ENCODE measurements around the gene TPRN.

The TPRN gene

GRCh38 chr9:137212520-137212919 lies 12.0 kb upstream of the TPRN start:
- no peak for DNase-seq (ENCODE audit: low spot score)

DNA sequence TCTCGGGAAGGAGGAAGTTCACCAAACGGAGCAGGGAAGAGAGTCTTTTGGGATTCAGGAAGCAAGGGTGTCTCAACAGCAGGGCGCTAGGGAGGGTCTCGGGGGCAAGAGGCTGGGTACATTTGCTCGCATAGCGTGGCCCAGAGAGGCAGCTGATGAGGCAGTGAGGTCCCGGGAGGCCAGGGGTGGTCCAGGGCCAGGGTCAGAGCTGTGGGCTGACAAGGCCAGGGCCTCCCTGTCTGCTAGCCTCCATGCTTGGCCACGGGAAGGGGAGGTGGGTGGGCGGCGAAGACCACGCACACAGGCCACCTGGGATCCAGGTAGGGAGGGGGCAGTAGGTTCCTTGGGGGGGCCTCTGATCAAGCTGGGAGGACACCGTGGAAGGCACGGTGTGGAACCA lies 11.0 kb upstream of the TPRN start:
- DNase-seq (ENCODE audit: low spot score): no peak

DNA sequence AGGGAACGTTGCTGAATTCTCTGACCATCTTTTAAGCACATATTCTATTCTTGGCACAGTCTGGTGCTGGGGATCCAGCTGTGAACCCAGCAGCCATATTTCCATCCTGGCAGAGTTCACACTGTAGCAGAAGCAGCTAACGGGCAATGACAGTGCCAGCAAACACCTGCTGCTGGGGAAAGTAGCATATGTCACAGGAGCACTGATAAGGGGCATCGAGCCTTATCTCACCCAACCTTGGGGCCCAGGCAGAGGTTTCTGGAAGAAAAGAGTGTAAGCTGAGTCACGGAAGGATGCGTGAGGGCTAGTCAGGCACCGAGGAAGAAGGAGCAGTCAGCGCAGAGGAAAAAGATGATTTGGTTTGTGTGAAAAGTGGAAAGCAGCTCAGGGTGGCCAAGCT lies 6.1 kb upstream of the TPRN start:
- DNase-seq (ENCODE audit: low spot score): no peak

DNA sequence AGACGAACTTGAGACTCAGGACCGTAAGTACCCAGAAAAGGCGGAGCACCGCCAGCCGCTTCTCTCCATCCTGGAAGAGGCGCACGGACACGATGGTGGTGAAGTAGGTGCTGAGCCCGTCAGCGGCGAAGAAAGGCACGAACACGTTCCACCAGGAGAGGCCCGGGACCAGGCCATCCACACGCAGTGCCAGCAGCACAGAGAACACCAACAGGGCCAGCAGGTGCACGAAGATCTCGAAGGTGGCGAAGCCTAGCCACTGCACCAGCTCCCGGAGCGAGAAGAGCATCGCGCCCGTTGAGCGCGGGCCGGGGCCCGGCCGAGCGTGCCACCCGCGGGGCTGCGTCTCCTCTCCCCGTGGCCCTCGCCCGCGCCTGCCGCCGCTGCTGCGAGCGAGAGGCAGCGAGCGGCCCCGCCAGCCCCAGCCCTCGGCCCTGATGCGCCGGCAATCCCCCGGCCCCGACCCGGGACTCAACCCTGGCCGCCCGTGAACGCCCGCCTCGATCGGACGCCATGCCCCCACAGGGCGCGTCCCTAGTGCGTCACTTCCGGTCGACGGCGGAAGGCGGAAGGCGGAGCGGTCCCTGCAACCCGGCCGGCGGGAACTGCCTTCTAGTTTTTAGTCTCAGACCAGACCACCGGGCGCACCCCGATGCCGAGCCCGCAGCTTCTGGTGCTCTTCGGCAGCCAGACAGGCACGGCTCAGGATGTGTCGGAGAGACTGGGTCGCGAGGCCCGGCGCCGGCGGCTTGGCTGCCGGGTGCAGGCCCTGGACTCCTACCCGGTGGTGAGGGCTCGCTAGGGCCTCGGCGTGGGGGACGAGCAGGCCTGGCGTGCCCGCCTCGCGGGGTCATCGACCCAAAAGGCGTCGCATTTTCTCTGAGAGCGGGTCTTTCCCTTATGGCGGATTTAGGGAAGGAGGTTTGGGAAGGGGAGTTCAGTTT lies 4.9 kb upstream of the TPRN start, which contains the start of the genes NDOR1 and TMEM203:
Gene NDOR1, plus strand, starts transcription at position 575 of the 944 bp plus-strand sequence. Its CDS starts 78 bp downstream, at position 653.
Gene TMEM203, minus strand, starts transcription at position 523 of the 944 bp plus-strand sequence. Its CDS starts 234 bp downstream, at position 289.
- DNase-seq (ENCODE audit: low spot score): peak; percentile 84

- no peak for DNase-seq (ENCODE audit: low spot score)
These were observed 4.2 kb upstream of the TPRN start for GRCh38 chr9:137204731-137205125.

- no peak for DNase-seq (ENCODE audit: low spot score)
These were observed 2.4 kb upstream of the TPRN start for GRCh38 chr9:137202966-137203365.

GRCh38 chr9:137201205-137201868 lies 796 bp upstream of the TPRN start:
- DNase-seq (ENCODE audit: low spot score): no peak

DNA sequence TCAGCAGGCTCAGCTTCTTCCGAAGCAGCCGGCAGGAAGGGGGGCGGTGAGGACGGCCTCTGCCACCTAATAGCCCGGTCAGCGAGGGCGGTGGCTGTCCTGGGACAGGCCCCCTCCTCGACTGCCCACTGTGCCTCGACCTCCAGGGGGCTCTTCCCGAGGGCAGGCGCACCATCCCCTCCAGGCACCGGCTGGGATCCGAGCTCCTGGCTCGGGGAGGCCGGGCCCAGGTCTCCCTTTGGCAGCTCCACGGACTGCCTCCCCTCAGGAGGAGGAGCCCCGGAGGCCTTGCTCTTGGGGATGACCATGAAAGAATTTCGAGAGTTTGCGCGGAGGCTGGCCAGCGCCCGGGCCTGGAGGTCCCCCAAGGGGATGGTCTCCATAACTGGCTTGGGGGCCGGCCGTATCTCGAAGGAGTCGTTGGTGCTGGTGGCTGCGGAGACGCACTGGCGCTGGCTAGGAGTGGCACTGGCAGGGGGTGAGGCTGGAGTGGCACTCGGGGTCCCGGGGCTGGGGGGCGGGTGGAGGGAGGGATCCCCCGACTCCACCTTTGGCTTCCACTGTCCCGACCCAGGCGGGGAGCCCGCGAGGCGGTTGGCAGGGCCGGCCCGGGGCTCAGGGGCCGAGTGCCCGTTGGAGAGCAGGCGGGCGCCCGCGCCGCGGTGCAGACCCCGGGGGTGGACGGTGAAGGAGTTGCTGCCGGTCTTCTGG lies 975 bp downstream of the TPRN start:
- DNase-seq (ENCODE audit: low spot score): no peak

DNA sequence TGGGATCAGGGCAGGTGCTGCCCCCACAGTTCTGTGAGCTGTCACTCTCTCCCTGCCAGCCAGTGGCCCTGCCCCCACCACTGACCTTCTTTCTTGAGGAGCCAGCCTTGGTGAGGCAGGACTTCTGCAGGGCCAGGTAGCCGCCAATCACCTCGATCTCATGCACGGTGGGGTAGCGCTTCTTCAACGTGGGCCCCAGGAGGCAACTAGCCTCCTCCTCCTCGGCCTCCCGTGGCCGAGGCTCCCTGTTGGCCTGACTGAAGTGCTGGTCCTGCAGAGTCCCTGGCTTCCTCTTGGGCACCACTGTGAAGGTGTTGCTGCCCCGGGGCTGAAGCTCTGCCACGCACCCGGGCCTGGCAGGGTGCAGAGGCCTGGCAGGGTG lies 1.6 kb downstream of the TPRN start:
- no peak for DNase-seq (ENCODE audit: low spot score)

GRCh38 chr9:137198051-137198901 lies 2.3 kb downstream of the TPRN start:
- DNase-seq (ENCODE audit: low spot score): no peak

- DNase-seq (ENCODE audit: low spot score): no peak
These were observed 4.9 kb downstream of the TPRN start for GRCh38 chr9:137195525-137196220.

- no peak for DNase-seq (ENCODE audit: low spot score)
These were observed 5.6 kb downstream of the TPRN start for GRCh38 chr9:137194909-137195308.

DNA sequence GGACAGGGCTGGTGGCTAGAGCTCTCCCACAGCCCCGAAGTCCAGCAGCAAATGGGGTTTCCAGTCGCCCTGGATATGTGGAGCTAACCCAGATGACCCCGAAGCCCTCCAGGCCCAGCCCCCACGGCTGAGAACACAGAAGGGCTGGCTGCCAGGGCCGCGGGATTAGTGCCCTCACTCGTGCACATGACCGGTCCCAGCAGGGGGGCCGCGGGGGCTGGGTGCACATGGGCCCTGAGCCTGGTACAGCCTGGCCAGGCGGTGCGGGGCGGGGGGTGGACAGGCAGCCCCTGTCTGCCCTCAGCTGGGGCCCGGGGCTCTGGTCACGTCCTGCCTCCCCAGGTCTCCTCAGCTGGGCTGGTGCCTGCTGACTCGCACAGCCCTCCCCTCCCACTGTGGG lies 6.2 kb downstream of the TPRN start:
- DNase-seq (ENCODE audit: low spot score): peak; percentile 83

DNA sequence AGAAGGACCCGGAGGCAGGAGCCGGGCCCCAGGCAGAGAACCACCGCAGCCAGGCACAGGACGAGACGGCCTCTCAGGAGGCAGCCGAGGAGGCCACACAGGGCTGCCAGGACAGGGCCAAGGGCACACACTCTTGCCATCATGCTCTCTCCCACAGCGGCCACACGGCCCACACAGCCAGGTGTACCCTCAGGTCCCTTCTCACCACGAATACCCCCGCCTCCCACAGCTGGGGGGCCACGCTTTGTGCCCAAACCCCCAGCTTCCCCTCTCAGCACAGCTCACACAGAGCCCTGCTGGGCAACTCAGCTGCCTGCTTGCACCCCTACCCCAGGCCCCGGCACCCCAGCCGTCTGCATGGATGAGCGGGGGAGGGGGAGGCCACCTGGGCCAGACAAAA lies 6.8 kb downstream of the TPRN start:
- DNase-seq (ENCODE audit: low spot score): no peak

DNA sequence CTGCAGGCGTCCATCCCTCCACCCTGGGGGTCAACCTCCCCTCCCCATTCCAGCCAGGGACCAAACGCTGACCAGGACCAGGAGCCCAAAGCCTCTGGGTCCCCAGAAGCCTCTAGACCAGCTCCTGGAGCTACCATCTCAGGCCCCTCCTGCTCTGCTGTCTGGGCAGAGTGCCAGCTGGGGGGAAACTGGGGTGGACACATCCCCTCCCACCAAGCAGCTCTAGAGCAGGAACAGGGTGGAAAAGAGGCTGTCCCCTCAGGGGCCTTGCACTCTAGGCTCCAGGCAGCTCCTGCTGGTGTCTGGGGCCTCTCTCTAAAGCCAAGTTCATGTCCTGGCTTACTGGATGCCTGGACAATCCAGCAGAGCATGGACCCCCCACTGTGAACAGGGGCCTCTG lies 7.7 kb downstream of the TPRN start:
- DNase-seq (ENCODE audit: low spot score): no peak

GRCh38 chr9:137192448-137192780 lies 8.1 kb downstream of the TPRN start:
- no peak for DNase-seq (ENCODE audit: low spot score)

- peak; percentile 81 for DNase-seq (ENCODE audit: low spot score)
These were observed 8.7 kb downstream of the TPRN start for GRCh38 chr9:137191691-137192447.

- DNase-seq (ENCODE audit: low spot score): no peak
These were observed 9.3 kb downstream of the TPRN start for GRCh38 chr9:137191245-137191644.

DNA sequence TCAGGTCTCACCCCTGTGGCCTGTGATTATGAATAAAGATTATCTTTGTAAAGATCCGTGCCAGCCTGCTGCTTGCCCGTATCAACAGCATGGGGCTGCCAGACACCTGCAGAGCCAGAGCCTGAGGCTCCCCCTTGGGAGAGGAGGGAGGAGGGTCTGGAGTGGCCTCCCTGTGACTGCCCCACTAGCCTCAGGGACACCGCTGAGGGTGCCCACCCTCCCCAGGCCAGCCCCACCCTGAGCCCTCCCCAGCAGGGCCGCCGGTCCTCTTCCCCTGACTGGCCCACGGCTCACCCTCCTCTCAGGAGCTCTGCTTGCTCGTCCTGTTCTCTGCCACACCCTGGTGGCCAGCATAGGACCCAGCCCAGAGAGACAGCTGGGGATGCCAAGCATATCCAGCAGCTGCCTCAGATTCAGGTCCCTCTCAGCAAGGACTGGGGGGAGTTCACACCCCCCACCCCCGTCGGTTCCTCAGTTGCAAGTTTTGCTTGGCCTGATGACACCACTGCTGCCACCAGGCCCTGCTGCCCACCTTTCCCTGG lies 10.2 kb downstream of the TPRN start:
- no peak for DNase-seq (ENCODE audit: low spot score)

Measured in pons (tissue), 1 donor.